Measurements from ENCODE around the gene GPATCH2.

DNA sequence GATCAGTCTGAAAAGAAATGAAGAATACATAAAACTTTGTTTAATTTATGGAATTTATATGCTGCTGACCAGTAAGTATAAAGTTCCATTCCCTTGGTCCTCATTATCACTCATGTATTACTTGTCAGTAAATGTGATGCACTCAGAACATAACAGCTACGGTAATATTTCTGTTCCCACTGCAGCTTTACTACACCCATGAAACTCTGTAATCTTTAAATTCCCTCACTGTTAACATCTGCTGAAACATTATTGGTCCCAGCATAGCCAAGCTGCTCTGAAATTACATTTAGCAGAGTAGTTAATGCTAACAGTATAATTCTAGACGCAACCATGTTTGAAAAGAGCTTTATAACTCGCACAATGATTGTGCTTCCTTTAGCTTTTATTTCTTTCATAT is 238.4 kb downstream of the GPATCH2 start:
- TF ChIP-seq GATA2 (IDR thresholded peaks at IDR 0.05; ENCODE audit: low read depth, low read length) (no peak), GATA3 (IDR thresholded peaks at IDR 0.05; ENCODE audit: low read depth, low read length) (no peak)
